A204.1 (cell line): ENCODE results near the gene JCHAIN.
"Not testable (repeated sequence)": the region's sequence is repeated elsewhere in the genome, so short reads cannot be mapped to it uniquely, and the experiment has no call there.

ENCODE experiments used
- FAIRE-seq: peaks from 2 replicates; lab custom pipeline; 2012; peaks lifted over from hg19 to GRCh38; lab: Jason Lieb, UNC

Gene JCHAIN

GRCh38 chr4:70666369-70666768, at the start of gene JCHAIN:
TSS of gene JCHAIN (minus strand) at chr4:70666508. CDS start at chr4:70666490, 18 bp downstream.
- no peak for FAIRE-seq

- FAIRE-seq, result no peak
Measured at GRCh38 chr4:70715097-70715496, 48.8 kb upstream of the JCHAIN start.

DNA sequence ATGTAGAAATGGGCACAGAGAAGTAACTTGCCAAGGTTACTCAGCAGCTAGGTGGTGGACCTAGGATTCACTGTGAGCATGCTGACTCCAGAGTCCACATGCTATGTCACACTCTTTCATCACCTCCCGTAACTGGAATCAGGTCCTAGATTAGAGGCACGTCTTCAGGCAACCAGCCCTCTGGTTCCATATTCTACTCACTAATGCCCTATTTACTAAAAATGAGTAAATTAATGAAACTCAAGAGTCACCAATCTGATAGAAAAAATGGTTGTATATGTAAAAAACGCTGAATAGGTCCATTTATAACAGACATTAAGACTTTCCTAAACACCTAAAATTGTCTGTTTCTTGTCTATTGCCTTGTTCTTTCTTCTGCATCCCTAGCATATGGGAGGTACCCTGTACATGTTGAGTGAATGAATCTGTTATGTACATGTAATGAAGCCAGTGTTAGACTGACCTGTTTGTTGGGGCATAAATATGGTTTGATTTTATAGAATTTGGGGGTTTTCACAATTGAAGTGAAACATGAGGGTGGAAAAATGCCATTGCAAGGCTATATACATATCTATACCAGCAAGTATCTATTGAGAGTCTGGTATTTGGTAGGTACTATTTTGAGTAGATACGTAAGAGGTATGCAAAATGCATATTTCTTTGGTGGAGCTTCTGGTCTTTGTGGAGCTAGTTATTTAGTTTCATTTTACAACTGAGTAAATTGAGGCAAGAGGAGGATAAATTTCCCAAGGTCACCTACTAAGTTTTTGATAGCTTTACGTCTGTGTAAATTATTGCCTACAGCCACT, 48.0 kb upstream of the JCHAIN start:
- FAIRE-seq, result no peak

DNA sequence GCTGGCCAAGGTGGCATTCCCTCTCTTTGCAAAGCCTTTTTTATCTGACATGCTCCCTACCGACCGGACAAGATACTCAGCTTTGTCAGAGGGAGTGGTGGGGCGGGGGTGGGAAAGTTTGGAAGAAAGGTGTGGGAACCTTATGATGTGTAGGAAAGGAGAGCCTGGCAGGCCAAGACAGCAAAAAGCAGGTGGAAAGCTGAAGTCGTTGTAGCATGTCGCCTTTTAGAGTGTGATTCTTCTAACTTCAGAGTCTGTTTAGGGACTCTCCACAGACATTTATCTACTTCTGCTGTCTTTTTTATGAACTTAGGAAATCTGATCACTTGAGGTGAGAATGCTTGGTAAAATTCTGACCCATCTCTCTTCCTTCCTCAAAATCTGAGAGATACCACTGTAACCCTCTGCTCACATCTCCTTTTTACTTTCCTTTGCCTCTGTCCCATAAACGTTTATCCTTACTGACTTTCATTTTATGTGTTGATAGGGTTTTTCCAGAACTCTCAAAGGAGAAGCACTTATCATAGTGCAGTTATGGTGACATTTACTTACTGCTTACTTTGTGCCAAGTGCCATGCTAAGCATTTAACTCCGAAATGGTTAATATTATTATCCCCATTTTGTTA, 47.3 kb upstream of the JCHAIN start:
- FAIRE-seq, result no peak

- FAIRE-seq, result no peak
Measured at GRCh38 chr4:70712604-70713452, 46.5 kb upstream of the JCHAIN start.

GRCh38 chr4:70712150-70712549, 45.8 kb upstream of the JCHAIN start:
- FAIRE-seq, result no peak

GRCh38 chr4:70711599-70711998, 45.3 kb upstream of the JCHAIN start:
- FAIRE-seq, result no peak

DNA sequence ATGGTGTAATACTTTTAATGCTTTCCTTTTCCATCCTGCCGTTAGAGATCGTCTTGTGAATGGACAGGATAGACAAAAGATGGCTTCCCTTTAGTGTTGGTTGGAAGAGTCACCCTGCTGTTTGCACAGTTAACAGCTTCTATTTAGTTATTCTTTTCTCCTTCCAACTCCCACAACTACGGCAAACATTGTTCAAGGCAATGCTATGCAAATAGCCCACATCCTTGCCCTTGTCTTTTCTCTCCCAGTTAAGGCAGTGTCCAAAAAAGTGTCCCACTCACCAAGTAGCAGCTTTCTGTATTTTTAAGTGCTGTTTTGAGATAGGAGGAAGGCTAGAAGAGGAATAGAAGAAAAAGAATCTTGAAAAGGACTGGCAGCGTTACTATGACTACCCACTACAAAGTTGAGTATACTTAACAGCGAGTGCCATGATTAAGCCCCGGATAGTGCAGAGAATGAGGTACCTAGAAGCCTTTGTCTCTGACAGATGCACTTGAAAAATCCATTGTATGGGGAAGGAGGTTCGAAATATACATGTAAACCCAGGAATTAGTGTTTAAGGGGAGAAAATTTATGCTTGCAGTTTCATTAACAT, 43.4 kb upstream of the JCHAIN start:
- no peak for FAIRE-seq

DNA sequence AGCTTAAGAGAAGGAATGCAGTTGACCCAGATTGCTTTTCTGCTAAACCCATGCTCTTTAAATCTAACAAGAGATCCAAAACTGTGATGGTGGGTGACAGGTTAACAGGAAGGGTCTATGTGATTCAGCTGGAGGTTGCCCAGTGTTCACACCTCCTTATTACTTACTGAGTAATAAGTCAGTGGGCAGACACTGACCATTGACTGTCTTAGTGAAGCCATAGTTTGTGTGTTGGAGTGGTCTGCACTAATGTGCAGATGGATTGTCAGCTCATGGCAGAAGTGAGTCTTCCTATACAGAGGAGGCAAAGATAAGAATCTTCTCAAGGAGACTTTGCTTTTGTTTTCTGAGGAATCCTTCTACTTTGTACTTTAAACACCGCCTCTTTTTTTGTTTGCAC, 40.2 kb upstream of the JCHAIN start:
- no peak for FAIRE-seq

- FAIRE-seq, result no peak
Measured at GRCh38 chr4:70706044-70706461, 39.7 kb upstream of the JCHAIN start.

GRCh38 chr4:70705183-70706043, 39.1 kb upstream of the JCHAIN start:
- no peak for FAIRE-seq

- FAIRE-seq, result no peak
Measured at GRCh38 chr4:70704931-70705182, 38.5 kb upstream of the JCHAIN start.

DNA sequence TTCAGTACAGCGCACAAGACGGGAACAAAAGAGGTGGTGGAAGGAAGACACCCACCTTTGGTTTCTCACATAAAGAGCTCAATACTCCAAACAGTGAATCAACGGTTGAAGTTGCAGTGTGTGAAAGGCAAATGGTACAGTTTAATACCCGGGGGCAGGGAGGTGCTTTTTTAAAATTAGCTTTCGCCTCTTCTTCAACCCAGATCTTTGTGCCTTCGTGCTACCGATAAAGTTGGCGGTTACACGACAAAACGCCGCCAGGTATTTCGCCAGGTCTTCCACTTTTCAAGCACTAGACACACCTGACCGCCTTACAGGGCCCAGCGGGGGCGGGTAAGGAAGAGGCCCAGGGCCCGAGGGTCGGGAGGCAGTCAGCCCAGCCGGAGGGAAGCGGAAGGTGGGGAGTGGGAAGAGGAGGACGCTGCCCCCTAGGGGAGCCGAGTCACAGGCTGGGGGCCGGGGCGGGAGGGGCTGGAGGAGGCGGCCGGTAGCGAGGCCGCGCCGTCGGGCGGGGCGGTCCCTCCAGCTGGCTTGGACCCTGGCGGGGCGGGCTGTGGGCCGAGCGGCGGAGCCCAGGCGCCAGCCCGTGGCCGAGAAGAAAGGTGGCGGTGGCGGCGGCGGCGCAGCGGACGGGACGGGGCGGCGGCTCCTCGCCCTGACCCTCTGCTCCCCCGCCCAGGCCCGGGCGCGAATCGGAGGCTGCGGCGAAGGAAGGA, 38.1 kb upstream of the JCHAIN start:
- FAIRE-seq, result no peak

- no peak for FAIRE-seq
Measured at GRCh38 chr4:70703619-70704214, 37.4 kb upstream of the JCHAIN start.

GRCh38 chr4:70702592-70702991, 36.3 kb upstream of the JCHAIN start:
- not testable (repeated sequence) for FAIRE-seq

DNA sequence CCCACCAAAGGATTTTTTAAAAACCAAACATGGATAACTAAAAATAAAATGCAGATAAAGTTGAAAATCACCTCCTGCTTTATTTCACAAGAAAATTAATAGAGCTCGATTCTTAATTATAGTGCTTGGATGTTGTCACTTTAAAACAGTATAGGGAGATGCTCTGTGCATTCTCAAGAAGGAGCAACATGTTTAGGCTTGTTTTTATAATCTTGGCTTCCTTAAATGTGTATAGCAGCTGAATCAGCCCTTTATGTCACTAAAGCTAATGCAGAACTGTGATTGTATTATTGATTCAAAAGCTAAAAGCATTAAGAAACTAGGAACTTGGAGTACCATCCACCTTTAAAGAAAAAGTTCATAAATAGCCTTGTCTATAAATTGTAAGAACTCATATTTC, 35.0 kb upstream of the JCHAIN start:
- FAIRE-seq, result no peak

DNA sequence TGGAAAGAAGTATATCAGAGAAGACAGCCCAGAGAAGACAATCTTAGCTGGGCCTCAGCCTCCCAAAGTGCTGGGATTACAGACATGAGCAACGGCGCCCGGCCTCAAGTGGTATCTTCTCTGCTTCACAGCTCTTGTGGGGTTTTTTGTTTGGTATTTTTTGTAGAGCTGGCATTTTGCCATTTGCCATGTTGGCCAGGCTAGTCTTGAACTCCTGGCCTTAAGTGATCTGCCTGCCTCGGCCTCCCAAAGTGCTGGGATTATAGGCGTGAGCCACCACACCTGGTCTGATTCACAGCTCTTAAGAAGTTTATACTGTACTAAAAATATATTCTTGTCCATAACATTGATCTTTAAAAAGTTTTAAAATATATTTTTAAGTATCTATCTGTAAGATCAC, 34.4 kb upstream of the JCHAIN start:
- FAIRE-seq, result no peak

- FAIRE-seq, result not testable (repeated sequence)
Measured at GRCh38 chr4:70698435-70698834, 32.1 kb upstream of the JCHAIN start.

GRCh38 chr4:70694633-70695032, 28.3 kb upstream of the JCHAIN start:
- not testable (repeated sequence) for FAIRE-seq

DNA sequence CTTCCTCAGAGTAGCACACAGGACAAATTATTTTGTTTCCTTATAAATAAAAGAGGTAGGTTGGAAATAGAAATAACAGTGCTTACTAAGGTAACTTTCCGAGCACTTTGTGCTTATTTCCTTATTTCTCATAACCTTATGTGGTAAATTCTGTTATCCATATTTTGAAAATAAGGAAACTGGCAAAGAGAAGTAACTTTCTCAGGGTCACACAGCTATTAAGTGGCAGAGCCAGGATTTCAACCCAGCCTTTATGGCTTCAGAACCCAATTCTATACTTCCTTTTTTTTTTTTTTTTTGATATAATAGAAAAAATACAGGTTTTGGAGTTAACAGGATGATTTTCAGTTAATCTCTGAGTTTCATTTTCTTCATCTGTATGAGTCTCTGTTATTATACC, 25.4 kb upstream of the JCHAIN start:
- FAIRE-seq, result no peak

DNA sequence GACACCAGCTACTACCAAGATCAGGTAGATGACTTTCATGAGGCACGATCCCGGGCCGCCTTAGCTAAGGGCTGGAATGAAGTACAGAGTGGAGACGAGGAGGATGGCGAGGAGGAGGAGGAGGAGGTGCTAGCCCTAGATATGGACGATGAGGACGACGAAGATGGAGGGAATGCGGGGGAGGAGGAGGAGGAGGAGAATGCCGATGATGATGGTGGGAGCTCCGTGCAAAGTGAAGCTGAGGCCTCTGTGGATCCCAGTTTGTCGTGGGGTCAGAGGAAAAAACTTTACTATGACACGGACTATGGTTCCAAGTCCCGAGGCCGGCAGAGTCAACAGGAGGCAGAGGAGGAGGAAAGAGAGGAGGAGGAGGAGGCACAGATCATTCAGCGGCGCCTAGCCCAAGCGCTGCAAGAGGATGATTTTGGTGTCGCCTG, 22.5 kb upstream of the JCHAIN start:
- no peak for FAIRE-seq
